HCT116 (cell line): Measurements from ENCODE around the gene CAPN15. TPM values are rescaled to one million over a fixed set of nuclear protein-coding genes. Genes with fewer than 3 reads are reported as not detected.

ENCODE experiments used
- ATAC-seq: fragments of 200-7000 bp; cut with Tn5 transposase; 2 replicates; pipeline ENCODE4 v1.9.1; 2020; ENCODE audit warnings: mild to moderate bottlenecking, moderate library complexity
- BruUV-seq: library from RNA; stranded (reverse); fragments of 400-500 nt; replicated peaks from 2 replicates; lab custom pipeline; 2021; lab: Mats Ljungman, UMichigan
- CTCF ChIA-PET: fragments of 300-600 bp; sonication (Branson Sonifier 250); formaldehyde crosslinking; loops from one replicate; lab custom pipeline; 2021; ENCODE audit warnings: antibody characterized with exemption; lab: Charles Lee
- POLR2A ChIA-PET: fragments of 300-600, 350-600 bp; sonication (Branson Sonifier 250); formaldehyde crosslinking; loops from one replicate; lab custom pipeline; 2021; ENCODE audit warnings: antibody characterized with exemption; lab: Charles Lee
- RAD21 ChIA-PET, 2 experiments: fragments of 300-600 bp; sonication (Branson Sonifier 250); formaldehyde crosslinking; loops; one replicate each; lab custom pipeline; 2023; ENCODE audit warnings: low total read pairs in 2 of 2; ENCODE audit not compliant: uncharacterized antibody in 2 of 2, unreplicated experiment in 2 of 2, low non-redundant PET in 1 of 2; lab: Charles Lee
- DNase-seq: peaks from one replicate; pipeline ENCODE4 v3.0.0-alpha.2; 2010; ENCODE audit warnings: low read depth, low spot score
- H2AFZ ChIP-seq: fragments of 200-600 bp; shearing (Covaris generic), sonication (generic); 2 replicates; pipeline ENCODE4 v1.6.1; 2017; ENCODE audit warnings: low read depth, mixed run types, mixed read lengths, antibody characterized with exemption, low read length; ENCODE audit not compliant: poor library complexity, severe bottlenecking
- H3K27ac ChIP-seq: 2 replicates; pipeline ENCODE4 v1.5.1; 2012; ENCODE audit warnings: low read depth, low read length
- H3K27me3 ChIP-seq: fragments of 200-600 bp; sonication (generic); 2 replicates; pipeline ENCODE4 v1.6.1; 2016; ENCODE audit warnings: mixed run types, low read length, mixed read lengths; ENCODE audit not compliant: insufficient read depth
- H3K36me3 ChIP-seq, 2 experiments: fragments of 200-500 bp in 1 of 2; fragments of 200-600 bp in 1 of 2; sonication (Bioruptor generic) in 1 of 2; sonication (generic) in 1 of 2; 2 replicates each; pipeline versions ENCODE4 v1.5.1 to v1.6.1; 2014 to 2016; ENCODE audit warnings: low read length in 2 of 2, inconsistent platforms in 1 of 2, mixed read lengths in 1 of 2, mixed run types in 1 of 2; ENCODE audit not compliant: insufficient read depth in 2 of 2, control insufficient read depth in 1 of 2
- H3K4me1 ChIP-seq, 2 experiments: fragments of 200-600 bp in 1 of 2; sonication (generic) in 1 of 2; 2 replicates each; pipeline versions ENCODE4 v1.5.1 to v1.6.1; 2012 to 2017; ENCODE audit warnings: low read length in 2 of 2, inconsistent platforms in 1 of 2, mild to moderate bottlenecking in 1 of 2, mixed read lengths in 1 of 2, mixed run types in 1 of 2, moderate library complexity in 1 of 2; ENCODE audit not compliant: insufficient read depth in 2 of 2, control insufficient read depth in 1 of 2
- H3K4me2 ChIP-seq: fragments of 200-600 bp; sonication (generic); 2 replicates; pipeline ENCODE4 v1.6.1; 2017; ENCODE audit warnings: mixed run types, low read length, mixed read lengths
- H3K4me3 ChIP-seq, 2 experiments: fragments of 200-600 bp in 1 of 2; sonication (generic) in 1 of 2; replicated peaks in 1 of 2; 2 replicates each; pipeline ENCODE4 v1.5.1; 2011 to 2016; ENCODE audit warnings: low read length in 2 of 2, control low read depth in 1 of 2, low read depth in 1 of 2, mild to moderate bottlenecking in 1 of 2, mixed read lengths in 1 of 2, mixed run types in 1 of 2
- H3K79me2 ChIP-seq: fragments of 200-600 bp; sonication (generic); 2 replicates; pipeline ENCODE4 v1.6.1; 2017; ENCODE audit warnings: mild to moderate bottlenecking, mixed run types, low read length, moderate library complexity, mixed read lengths; ENCODE audit not compliant: insufficient read depth
- H3K9ac ChIP-seq: fragments of 200-600 bp; sonication (generic); 2 replicates; pipeline ENCODE4 v1.6.1; 2016; ENCODE audit warnings: low read length, mixed read lengths
- H3K9me2 ChIP-seq: fragments of 200-600 bp; sonication (generic), shearing (Covaris generic); 2 replicates; pipeline ENCODE4 v1.6.1; 2017; ENCODE audit warnings: mixed run types, mild to moderate bottlenecking, moderate library complexity; ENCODE audit not compliant: insufficient read depth
- H3K9me3 ChIP-seq, 2 experiments: fragments of 200-500 bp in 1 of 2; fragments of 200-600 bp in 1 of 2; sonication (Bioruptor generic) in 1 of 2; sonication (generic) in 1 of 2; 2 replicates each; pipeline ENCODE4 v1.6.1; 2014 to 2017; ENCODE audit warnings: low read length in 2 of 2, mixed read lengths in 2 of 2, inconsistent platforms in 1 of 2, low read depth in 1 of 2, mild to moderate bottlenecking in 1 of 2, mixed run types in 1 of 2, moderate library complexity in 1 of 2; ENCODE audit not compliant: control insufficient read depth in 1 of 2, insufficient read depth in 1 of 2
- H4K20me1 ChIP-seq: fragments of 200-600 bp; sonication (generic), shearing (Covaris generic); 2 replicates; pipeline ENCODE4 v1.6.1; 2017; ENCODE audit warnings: mixed run types, mild to moderate bottlenecking, moderate library complexity; ENCODE audit not compliant: insufficient read depth
- CBX3 ChIP-seq: IDR thresholded peaks from 2 replicates; pipeline ENCODE4 v1.6.1; 2012; ENCODE audit warnings: low read depth
- CEBPB ChIP-seq: IDR thresholded peaks from 2 replicates; pipeline ENCODE4 v1.6.1; 2012; ENCODE audit warnings: low read depth
- CTCF ChIP-seq, 3 experiments: fragments of 200-600 bp in 1 of 3; sonication (generic) in 1 of 3; IDR thresholded peaks in 2 of 3; conservative IDR thresholded peaks in 1 of 3; 2 replicates each; pipeline ENCODE4 v1.5.1; 2012 to 2017; ENCODE audit warnings: low read depth in 2 of 3, low read length in 2 of 3, antibody characterized with exemption in 1 of 3, borderline replicate concordance in 1 of 3, control low read depth in 1 of 3, mild to moderate bottlenecking in 1 of 3, mixed read lengths in 1 of 3, mixed run types in 1 of 3, moderate library complexity in 1 of 3; ENCODE audit not compliant: insufficient read depth in 1 of 3
- EZH2 ChIP-seq: fragments of 200-600 bp; sonication (generic); IDR thresholded peaks from 2 replicates; pipeline ENCODE4 v1.6.1; 2017; ENCODE audit warnings: antibody characterized with exemption, mixed run types
- JUND ChIP-seq: IDR thresholded peaks from 2 replicates; pipeline ENCODE4 v1.6.1; 2012
- POLR2A ChIP-seq: IDR thresholded peaks from 2 replicates; pipeline ENCODE4 v1.7.0; 2011; ENCODE audit warnings: borderline replicate concordance; ENCODE audit not compliant: insufficient read depth, insufficient read length; ENCODE audit errors: extremely low read depth
- RAD21 ChIP-seq: IDR thresholded peaks from 2 replicates; pipeline ENCODE4 v1.6.1; 2012; ENCODE audit warnings: low read depth, mild to moderate bottlenecking
- SIN3A ChIP-seq: IDR thresholded peaks from 2 replicates; pipeline ENCODE4 v1.6.1; 2012; ENCODE audit warnings: low read depth
- SP1 ChIP-seq: IDR thresholded peaks from 2 replicates; pipeline ENCODE4 v1.6.1; 2012; ENCODE audit warnings: low read depth
- YY1 ChIP-seq: IDR thresholded peaks from 2 replicates; pipeline ENCODE4 v1.6.1; 2011; ENCODE audit warnings: low read length, low read depth, moderate library complexity, mild to moderate bottlenecking; ENCODE audit not compliant: insufficient replicate concordance; ENCODE audit errors: extremely low read depth
- ZFX ChIP-seq: fragments of 450-650 bp; IDR thresholded peaks from 2 replicates; pipeline ENCODE4 v1.6.1; 2017
- intact Hi-C: fragments of 100-400 bp; cut with micrococcal nuclease; formaldehyde crosslinking; loops from 2 replicates; pipeline ENCODE4 v1.10.0; 2022
- total RNA-seq: library from RNA; stranded (reverse); gene quantifications from one replicate; pipeline ENCODE4 v1.2.1, GENCODE V29; 2021; ENCODE audit not compliant: unreplicated experiment
- TF ChIP-seq, protein P1 (sequence below): IDR thresholded peaks from 2 replicates; pipeline ENCODE4 v1.6.1; 2011; ENCODE audit warnings: mild to moderate bottlenecking, low read length, moderate library complexity; ENCODE audit not compliant: insufficient replicate concordance; ENCODE audit errors: extremely low read depth
- TF ChIP-seq, protein P2 (sequence below): IDR thresholded peaks from 2 replicates; pipeline ENCODE4 v1.6.1; 2012
- TF ChIP-seq, protein P3 (sequence below): IDR thresholded peaks from 2 replicates; pipeline ENCODE4 v1.6.1; 2012; ENCODE audit warnings: low read depth

CAPN15 gene
- total RNA-seq, 1 experiment from 2014 or later: 39.0 TPM

- intact Hi-C loops: no loop called here
- no peak overlapping the region for H3K9ac ChIP-seq
- RAD21 ChIA-PET: no interaction called here
- no peak overlapping the region for H3K4me3 ChIP-seq
- no TSS peak for BruUV-seq
- H3K27ac ChIP-seq: no peak overlapping the region
- DNase-seq: no peak
- CTCF ChIA-PET: no interaction called here
- peaks cover 76% of the 10 kb centered on the region for H3K79me2 ChIP-seq
- no peak overlapping the region for H2AFZ ChIP-seq
- H3K4me2 ChIP-seq: no peak overlapping the region
- no peaks in the 10 kb centered on the region for H4K20me1 ChIP-seq
- H3K36me3 ChIP-seq: no peaks in the 10 kb centered on the region
- peaks cover 16 to 34% of the 10 kb centered on the region in 2 experiments for H3K4me1 ChIP-seq
- POLR2A ChIA-PET: no interaction called here
- H3K9me2 ChIP-seq: no peaks in the 10 kb centered on the region
- no peaks in the 10 kb centered on the region for H3K9me3 ChIP-seq
- TF ChIP-seq JUND (no peak), EZH2 (no peak), ZFX (no peak), SP1 (no peak), RAD21 (no peak), YY1 (no peak), SIN3A (no peak), CTCF (IDR thresholded peaks at IDR 0.05 in 2 of 3, conservative IDR thresholded peaks at IDR 0.05 in 1 of 3; ENCODE audit: borderline replicate concordance in 1 of 3, insufficient read depth in 1 of 3, low read depth in 2 of 3, low read length in 2 of 3) (no peak), CBX3 (no peak), POLR2A (no peak), CEBPB (no peak)
- TF ChIP-seq, protein P1, sequence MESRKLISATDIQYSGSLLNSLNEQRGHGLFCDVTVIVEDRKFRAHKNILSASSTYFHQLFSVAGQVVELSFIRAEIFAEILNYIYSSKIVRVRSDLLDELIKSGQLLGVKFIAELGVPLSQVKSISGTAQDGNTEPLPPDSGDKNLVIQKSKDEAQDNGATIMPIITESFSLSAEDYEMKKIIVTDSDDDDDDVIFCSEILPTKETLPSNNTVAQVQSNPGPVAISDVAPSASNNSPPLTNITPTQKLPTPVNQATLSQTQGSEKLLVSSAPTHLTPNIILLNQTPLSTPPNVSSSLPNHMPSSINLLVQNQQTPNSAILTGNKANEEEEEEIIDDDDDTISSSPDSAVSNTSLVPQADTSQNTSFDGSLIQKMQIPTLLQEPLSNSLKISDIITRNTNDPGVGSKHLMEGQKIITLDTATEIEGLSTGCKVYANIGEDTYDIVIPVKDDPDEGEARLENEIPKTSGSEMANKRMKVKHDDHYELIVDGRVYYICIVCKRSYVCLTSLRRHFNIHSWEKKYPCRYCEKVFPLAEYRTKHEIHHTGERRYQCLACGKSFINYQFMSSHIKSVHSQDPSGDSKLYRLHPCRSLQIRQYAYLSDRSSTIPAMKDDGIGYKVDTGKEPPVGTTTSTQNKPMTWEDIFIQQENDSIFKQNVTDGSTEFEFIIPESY: no peak
- TF ChIP-seq, protein P2, sequence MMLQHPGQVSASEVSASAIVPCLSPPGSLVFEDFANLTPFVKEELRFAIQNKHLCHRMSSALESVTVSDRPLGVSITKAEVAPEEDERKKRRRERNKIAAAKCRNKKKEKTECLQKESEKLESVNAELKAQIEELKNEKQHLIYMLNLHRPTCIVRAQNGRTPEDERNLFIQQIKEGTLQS: no peak
- TF ChIP-seq, protein P3, sequence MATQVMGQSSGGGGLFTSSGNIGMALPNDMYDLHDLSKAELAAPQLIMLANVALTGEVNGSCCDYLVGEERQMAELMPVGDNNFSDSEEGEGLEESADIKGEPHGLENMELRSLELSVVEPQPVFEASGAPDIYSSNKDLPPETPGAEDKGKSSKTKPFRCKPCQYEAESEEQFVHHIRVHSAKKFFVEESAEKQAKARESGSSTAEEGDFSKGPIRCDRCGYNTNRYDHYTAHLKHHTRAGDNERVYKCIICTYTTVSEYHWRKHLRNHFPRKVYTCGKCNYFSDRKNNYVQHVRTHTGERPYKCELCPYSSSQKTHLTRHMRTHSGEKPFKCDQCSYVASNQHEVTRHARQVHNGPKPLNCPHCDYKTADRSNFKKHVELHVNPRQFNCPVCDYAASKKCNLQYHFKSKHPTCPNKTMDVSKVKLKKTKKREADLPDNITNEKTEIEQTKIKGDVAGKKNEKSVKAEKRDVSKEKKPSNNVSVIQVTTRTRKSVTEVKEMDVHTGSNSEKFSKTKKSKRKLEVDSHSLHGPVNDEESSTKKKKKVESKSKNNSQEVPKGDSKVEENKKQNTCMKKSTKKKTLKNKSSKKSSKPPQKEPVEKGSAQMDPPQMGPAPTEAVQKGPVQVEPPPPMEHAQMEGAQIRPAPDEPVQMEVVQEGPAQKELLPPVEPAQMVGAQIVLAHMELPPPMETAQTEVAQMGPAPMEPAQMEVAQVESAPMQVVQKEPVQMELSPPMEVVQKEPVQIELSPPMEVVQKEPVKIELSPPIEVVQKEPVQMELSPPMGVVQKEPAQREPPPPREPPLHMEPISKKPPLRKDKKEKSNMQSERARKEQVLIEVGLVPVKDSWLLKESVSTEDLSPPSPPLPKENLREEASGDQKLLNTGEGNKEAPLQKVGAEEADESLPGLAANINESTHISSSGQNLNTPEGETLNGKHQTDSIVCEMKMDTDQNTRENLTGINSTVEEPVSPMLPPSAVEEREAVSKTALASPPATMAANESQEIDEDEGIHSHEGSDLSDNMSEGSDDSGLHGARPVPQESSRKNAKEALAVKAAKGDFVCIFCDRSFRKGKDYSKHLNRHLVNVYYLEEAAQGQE: no peak
- TF ChIP-seq, all 23 proteins: peak for 0
- H3K27me3 ChIP-seq: no peaks in the 10 kb centered on the region
- ATAC-seq: no peak
These were observed 9.2 kb downstream of the CAPN15 start for GRCh38 chr16:536746-537145.
